GM04503 (cell line): ENCODE data around the gene MPHOSPH9.

ENCODE experiments used
- DNase-seq: peaks from one replicate; pipeline ENCODE4 v3.0.0-alpha.2; 2012; ENCODE audit warnings: low read depth

MPHOSPH9 gene, protein sequence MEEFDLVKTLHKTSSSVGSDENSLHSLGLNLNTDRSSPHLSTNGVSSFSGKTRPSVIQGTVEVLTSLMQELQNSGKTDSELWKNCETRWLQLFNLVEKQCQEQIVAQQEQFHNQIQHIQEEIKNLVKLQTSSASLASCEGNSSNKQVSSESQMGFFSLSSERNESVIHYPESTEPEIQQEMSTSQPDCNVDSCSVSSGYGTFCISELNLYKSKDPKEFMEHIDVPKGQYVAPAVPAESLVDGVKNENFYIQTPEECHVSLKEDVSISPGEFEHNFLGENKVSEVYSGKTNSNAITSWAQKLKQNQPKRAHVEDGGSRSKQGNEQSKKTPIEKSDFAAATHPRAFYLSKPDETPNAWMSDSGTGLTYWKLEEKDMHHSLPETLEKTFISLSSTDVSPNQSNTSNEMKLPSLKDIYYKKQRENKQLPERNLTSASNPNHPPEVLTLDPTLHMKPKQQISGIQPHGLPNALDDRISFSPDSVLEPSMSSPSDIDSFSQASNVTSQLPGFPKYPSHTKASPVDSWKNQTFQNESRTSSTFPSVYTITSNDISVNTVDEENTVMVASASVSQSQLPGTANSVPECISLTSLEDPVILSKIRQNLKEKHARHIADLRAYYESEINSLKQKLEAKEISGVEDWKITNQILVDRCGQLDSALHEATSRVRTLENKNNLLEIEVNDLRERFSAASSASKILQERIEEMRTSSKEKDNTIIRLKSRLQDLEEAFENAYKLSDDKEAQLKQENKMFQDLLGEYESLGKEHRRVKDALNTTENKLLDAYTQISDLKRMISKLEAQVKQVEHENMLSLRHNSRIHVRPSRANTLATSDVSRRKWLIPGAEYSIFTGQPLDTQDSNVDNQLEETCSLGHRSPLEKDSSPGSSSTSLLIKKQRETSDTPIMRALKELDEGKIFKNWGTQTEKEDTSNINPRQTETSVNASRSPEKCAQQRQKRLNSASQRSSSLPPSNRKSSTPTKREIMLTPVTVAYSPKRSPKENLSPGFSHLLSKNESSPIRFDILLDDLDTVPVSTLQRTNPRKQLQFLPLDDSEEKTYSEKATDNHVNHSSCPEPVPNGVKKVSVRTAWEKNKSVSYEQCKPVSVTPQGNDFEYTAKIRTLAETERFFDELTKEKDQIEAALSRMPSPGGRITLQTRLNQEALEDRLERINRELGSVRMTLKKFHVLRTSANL

GRCh38 chr12:123232807-123233504, at the start of gene MPHOSPH9, which contains the start of gene MTRFR:
Gene MPHOSPH9 (minus strand): TSS chr12:123233141. CDS start chr12:123230364, 2,777 bp downstream.
Gene MTRFR (plus strand): TSS chr12:123233436. CDS start chr12:123253675, 20,239 bp downstream.
- peak; percentile 96 for DNase-seq

DNA sequence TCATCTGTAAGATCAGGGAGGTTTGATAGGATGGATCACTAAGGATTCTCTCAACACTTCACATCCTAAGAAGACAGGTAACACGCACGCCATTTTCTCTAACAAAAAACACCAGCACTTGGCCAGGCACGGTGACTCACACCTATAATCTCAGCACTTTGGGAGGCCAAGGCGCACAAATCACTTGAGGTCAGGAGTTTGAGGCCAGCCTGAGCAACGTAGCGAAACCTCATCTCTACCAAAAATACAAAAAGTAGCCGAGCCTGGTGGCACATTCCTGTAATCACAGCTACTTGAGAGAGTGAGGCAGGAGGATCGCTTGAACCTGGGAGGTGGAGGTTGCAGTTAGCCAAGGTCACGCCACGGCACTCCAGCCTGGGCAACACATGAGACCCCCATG, 49.2 kb upstream of the MPHOSPH9 start:
- no peak for DNase-seq

DNA sequence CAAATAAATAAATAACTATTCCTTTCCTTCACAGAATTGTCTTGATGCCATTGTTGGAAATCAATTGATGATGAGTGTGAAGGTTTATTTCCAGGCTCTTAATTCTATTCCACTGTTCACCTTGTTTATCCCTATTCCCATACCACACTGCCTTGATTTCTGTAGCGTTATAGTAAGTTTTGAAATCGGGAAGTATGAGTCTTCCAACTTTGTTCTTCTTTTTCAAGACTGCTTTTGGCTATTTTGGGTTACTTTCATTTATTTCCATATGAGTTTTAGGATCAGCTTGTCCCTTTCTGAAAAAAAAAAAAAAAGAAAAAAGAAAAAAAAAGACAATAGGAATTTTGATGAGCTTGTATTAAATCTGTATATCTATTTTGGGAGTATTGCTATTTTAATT, 48.0 kb upstream of the MPHOSPH9 start:
- DNase-seq = no peak

- no peak for DNase-seq
Measured at GRCh38 chr12:123278101-123278627, 45.2 kb upstream of the MPHOSPH9 start.

DNA sequence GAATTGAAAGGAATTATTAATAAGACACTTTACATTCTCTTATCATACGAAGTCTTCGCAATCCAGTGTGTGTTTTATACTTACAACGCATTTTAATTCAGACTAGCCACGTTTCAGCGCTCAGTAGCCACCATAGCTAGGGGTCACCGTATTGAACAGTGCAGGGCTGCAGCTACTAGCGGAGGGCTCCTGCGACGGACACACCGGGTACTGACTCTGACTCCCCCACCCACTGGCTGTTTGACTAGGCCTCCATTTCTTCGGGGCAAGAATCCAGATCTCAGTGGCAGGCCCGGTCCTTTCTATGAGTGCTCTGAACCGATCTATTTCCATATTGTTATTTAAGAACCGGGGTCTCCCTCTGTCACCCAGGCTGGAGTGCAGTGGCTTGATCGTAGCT, 40.2 kb upstream of the MPHOSPH9 start:
- no peak for DNase-seq

GRCh38 chr12:123271001-123271668, 38.2 kb upstream of the MPHOSPH9 start:
- DNase-seq = no peak

DNA sequence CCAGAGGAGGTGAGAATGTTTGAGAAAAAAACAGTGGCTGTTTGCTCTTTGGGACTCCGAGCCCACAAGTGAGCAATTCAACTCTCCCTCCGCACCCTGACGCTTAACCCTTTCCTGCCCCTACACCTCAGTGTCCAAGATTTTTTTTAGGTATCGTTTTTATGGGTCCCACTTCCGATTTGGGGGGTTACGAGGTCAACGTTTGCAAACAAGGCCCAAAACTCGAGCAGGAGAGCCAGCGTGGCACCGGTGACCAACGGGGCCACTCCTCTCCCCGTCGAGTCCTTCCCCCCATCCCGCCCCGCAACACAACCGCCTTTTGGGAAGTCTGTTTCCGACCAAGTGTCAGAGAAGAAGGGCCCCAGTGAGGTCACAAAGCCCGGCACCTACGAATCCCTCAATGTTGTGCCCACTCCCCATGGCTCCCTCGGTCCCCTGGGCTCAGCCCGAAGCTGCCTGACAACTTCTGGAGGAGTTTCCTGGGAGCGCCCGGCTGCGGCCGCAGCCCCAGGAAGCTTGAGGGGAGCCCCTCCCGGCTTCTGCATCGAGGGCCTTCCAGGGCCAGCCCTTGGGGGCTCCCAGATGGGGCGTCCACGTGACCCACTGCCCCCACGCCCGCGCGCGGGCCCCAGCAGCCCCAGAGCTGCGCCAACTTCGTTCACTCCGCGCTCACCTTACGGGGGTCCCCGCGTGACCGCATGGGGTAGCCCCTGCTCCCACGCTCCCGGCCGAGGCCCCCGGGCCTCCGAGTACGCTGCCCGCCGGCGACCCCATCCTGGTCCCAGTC, 37.5 kb upstream of the MPHOSPH9 start:
- no peak for DNase-seq

DNA sequence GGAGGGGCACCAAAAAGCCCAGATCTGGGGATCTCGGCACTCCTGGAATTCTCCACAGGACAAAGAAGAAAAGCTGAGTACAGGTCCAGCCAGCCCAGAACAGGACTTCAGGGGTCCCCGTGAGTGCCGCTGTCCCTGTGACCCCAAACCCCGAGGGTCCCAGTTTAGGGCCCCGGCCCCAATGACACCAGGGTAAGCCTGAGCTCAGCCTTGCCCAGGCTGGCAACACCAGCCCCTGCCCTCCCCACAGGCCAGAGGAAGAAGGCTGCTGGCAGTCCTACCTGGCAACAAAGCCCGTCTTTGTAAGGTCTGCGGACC, 36.9 kb upstream of the MPHOSPH9 start:
- DNase-seq = no peak

DNA sequence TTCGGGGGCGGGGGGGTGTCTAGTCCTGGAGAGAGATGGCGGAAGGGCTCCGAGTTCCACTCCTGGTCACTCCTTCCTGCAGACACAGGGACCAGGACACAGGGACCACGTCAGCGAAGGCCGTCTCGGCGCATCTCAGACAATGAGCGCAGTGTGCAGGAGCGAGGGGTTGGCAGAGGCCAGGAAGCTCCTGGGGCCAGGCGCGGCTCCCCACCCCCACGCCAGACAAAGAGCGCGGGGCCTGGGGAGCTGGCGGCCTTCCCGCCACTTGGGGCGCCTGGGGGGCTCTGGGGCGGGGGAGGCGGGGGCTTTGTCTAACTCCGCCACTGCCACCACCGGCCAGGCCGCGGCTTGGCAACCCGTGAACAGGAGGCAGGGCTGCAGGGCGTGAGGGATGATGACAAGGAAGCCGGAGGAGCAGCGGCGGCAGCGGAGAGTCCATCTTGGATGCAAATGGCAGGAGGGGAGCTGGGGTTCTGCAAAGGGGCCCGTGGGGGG, 36.5 kb upstream of the MPHOSPH9 start:
- no peak for DNase-seq

- no peak for DNase-seq
Measured at GRCh38 chr12:123268850-123269249, 35.9 kb upstream of the MPHOSPH9 start.

DNA sequence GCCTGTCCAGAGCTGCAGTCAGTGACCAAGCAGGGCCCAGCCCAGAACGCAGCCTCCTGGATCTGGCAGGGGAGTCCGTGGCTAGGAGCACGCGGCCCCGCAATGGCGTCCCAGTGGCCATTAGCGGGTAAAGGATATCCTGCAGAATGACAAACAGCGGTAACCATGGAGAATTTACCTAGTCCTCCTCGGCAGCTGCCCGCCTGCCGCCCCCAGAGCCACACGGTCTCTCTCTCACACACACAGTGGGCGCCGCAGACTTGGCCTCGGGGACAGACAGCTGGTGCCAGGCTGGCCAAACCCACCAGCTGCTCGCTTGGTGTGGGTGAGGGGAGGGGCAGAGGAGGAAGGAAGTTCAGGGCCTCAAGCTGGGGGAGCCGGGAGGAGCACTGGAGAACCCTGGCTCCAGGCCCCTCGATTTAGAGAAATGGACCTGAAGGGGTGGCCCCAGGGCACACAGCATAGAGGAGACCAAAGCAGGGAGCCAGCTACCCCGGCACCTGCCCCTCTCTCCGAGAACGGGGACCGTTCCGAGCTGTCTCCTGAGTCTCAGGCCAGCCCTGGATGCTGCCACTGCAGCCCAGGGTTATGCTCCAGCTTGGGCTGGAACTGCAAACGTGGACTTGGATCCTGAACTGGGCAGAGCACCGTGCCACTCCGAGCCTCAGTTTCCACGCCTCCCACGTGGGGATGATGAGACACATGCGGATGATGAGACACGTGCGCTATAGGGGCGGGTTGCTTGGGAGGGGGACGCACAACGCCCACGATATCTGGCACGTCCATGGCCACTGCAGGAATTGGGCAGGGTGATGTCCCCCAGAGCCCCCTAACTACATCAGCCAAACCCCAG, 35.3 kb upstream of the MPHOSPH9 start:
- DNase-seq = no peak

DNA sequence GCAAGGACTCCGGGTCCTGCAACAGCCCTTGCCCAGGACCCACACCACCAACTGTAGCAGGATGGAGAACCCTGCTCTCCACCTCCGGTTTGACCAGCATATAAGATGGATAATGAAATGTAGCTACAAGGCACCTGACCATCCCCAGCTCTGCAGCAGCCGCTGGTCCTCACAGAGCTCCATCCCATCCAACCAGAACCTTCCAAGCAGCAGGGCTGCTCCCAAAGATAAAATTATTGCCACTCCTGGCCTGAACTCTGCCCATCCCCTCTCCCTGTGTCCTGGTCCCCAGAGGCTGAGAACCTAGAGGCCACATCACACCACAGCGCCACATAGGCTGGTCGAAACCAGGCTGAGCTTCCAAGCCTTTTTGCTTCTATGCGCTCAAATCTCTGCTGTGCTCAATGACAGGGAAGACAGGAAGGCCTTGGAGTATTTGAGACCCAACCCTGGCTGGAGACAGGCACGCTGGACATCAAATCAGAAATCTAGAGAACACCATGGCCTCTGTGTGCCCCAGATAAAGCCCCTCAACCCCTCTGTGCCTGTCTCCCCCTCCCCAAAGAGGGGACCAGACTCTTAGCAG, 34.5 kb upstream of the MPHOSPH9 start:
- no peak for DNase-seq

DNA sequence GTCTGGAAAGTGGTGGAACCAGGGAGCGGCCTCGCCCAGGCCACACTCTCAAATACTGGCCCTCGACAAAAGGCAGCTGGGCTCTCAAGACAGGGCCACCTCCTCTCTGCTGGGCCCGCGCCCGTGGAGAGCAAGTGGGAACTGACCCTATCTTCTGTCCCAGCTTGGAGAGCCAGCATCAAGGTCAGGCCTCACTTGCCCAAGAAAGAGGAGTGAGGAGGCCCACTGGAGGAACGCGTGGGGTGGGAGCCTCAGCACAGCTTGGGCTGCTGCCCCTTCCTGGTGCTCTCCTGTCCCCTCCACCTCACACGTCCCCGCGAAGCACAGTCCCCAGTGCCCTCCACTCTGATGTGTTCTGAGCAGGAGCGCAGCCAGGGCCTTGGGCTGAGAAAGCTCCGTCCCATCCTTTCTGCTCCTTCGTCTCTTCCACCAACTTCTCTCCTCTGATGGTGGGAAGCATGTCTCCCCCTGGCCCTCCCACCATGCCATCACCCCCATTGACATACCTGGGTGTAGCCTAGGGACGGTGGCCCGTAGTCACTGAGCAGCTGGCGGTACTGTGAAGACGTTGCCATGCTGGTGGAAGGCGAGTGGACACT, 33.8 kb upstream of the MPHOSPH9 start:
- no peak for DNase-seq

GRCh38 chr12:123265851-123266678, 33.1 kb upstream of the MPHOSPH9 start:
- no peak for DNase-seq

DNA sequence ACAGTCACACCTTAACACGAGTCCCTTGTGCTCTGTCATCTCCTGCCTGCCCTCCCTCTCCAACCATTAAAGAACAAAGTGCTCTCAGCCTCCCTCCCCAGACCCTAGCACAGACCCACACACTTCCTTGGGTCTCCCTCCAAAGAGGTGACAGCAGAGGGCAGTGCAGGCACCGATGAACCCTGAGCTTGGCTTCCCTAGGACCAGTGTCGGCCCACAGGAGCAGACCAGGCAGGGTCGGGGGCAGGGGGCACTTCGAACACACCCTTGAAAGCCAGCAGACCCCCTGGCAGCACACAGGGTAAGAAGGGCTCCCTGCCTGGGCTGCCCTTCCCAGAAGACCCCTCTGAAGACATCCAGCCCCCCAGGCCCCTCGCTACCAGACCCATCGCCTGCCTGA, 31.7 kb upstream of the MPHOSPH9 start:
- DNase-seq = no peak

DNA sequence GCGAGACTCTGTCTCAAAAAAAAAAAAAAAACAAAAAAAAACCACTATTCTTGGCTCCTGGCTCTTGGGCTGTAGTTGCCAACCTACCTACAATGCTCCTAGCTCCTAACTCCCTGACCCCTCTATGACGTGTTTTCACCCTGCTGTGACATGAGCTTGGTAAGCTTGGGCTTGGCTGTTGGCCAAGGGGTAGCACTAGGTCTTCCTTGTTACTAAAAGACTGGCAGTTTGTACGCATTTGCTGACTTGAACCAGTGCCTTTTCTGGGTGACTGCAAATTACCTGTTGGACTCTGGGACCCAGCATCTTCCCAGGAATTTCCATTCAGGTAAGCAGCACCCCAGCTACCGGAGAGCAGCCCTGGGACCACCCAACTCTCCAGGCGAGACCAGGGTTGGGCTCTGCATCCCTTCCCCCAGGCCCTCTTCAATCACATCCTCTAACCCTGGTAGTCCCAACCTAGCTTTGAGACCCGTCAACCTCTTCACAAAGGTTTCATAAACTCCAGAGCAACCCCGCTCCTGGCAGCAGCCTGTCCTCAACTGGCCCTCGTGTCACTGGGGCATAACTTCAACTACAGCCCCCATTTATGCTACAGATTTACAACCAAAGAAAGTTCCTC, 30.4 kb upstream of the MPHOSPH9 start:
- DNase-seq = no peak

GRCh38 chr12:123261196-123261595, 28.3 kb upstream of the MPHOSPH9 start:
- DNase-seq = no peak
